OCI-LY7 (cell line): ENCODE measurements around the gene LCN12. TPM values are rescaled to one million over a fixed set of nuclear protein-coding genes. Genes with fewer than 3 reads are reported as not detected.
A peak's percentile ranks its signal among the peaks of the same experiment; 100 is the strongest.

ENCODE experiments used
- BruUV-seq: library from RNA; stranded (reverse); fragments of 400-500 nt; replicated peaks from 2 replicates; lab custom pipeline; 2021; lab: Mats Ljungman, UMichigan
- CTCF ChIA-PET: fragments of 300-600 bp; sonication (Branson Sonifier 250); formaldehyde crosslinking; loops from one replicate; lab custom pipeline; 2022; ENCODE audit warnings: antibody characterized with exemption; ENCODE audit not compliant: unreplicated experiment; lab: Charles Lee
- POLR2A ChIA-PET: fragments of 300-600 bp; sonication (Branson Sonifier 250); formaldehyde crosslinking; loops from one replicate; lab custom pipeline; 2022; ENCODE audit warnings: antibody characterized with exemption; lab: Charles Lee
- DNase-seq: peaks from one replicate; pipeline ENCODE4 v3.0.0-alpha.2; 2015; ENCODE audit warnings: low spot score
- H2AFZ ChIP-seq: fragments of 200-600 bp; sonication (generic), shearing (Covaris generic); 2 replicates; pipeline ENCODE4 v1.6.1; 2014; ENCODE audit warnings: mild to moderate bottlenecking, antibody characterized with exemption, low read length, moderate library complexity
- H3K27ac ChIP-seq: fragments of 200-600 bp; sonication (generic); 2 replicates; pipeline ENCODE4 v1.5.1; 2014; ENCODE audit warnings: mixed run types, low read depth, mild to moderate bottlenecking, moderate library complexity, low read length, inconsistent platforms; ENCODE audit not compliant: poor library complexity, severe bottlenecking
- H3K36me3 ChIP-seq: fragments of 200-600 bp; sonication (generic); 2 replicates; pipeline ENCODE4 v1.6.1; 2014; ENCODE audit warnings: mild to moderate bottlenecking, antibody characterized with exemption, low read length, moderate library complexity, mixed read lengths; ENCODE audit not compliant: insufficient read depth
- H3K4me1 ChIP-seq: fragments of 200-600 bp; sonication (generic); 2 replicates; pipeline ENCODE4 v1.5.1; 2014; ENCODE audit warnings: mild to moderate bottlenecking, low read length; ENCODE audit not compliant: insufficient read depth, poor library complexity, severe bottlenecking
- H3K4me2 ChIP-seq: fragments of 200-600 bp; sonication (generic); 2 replicates; pipeline ENCODE4 v1.6.1; 2014; ENCODE audit warnings: mild to moderate bottlenecking, low read length
- H3K4me3 ChIP-seq: fragments of 200-600 bp; sonication (generic); 2 replicates; pipeline ENCODE4 v1.5.1; 2014; ENCODE audit warnings: mild to moderate bottlenecking, low read depth, low read length; ENCODE audit not compliant: poor library complexity, severe bottlenecking
- H3K79me2 ChIP-seq: fragments of 200-600 bp; sonication (generic); 2 replicates; pipeline ENCODE4 v1.6.1; 2016; ENCODE audit warnings: low read depth, mild to moderate bottlenecking, low read length, moderate library complexity, mixed read lengths; ENCODE audit not compliant: insufficient read depth
- H3K9me2 ChIP-seq: fragments of 200-600 bp; sonication (generic); 2 replicates; pipeline ENCODE4 v1.6.1; 2016; ENCODE audit warnings: mild to moderate bottlenecking, low read length, mixed read lengths; ENCODE audit not compliant: insufficient read depth
- H3K9me3 ChIP-seq: fragments of 200-600 bp; sonication (generic); 2 replicates; pipeline ENCODE4 v1.6.1; 2014; ENCODE audit warnings: mild to moderate bottlenecking, mixed run types, low read length, mixed read lengths
- H4K20me1 ChIP-seq: fragments of 200-600 bp; sonication (generic); 2 replicates; pipeline ENCODE4 v1.6.1; 2014; ENCODE audit warnings: mild to moderate bottlenecking, antibody characterized with exemption, low read length, moderate library complexity, mixed read lengths; ENCODE audit not compliant: insufficient read depth
- CTCF ChIP-seq: fragments of 200-600 bp; sonication (generic); conservative IDR thresholded peaks from 2 replicates; pipeline ENCODE4 v1.5.1; 2014; ENCODE audit warnings: mild to moderate bottlenecking, antibody characterized with exemption, low read length, moderate library complexity, mixed read lengths
- EZH2phosphoT487 ChIP-seq: fragments of 200-600 bp; sonication (generic); IDR thresholded peaks from 2 replicates; pipeline ENCODE4 v1.6.1; 2018; ENCODE audit warnings: low read depth, borderline replicate concordance, mild to moderate bottlenecking, mixed run types, antibody characterized with exemption, low read length, moderate library complexity, mixed read lengths
- intact Hi-C: fragments of 100-400 bp; cut with micrococcal nuclease; formaldehyde crosslinking; loops from one replicate; pipeline ENCODE4 v1.10.0; 2022; ENCODE audit not compliant: unreplicated experiment
- total RNA-seq, 2 experiments: library from RNA; depleted of rRNA in 1 of 2; stranded (reverse); fragments of >200 nt in 1 of 2; shearing (Covaris generic) in 1 of 2; gene quantifications; 2 replicates each; pipeline ENCODE4 v1.2.3, GENCODE V29; 2014 to 2022

Gene LCN12
- total RNA-seq, 2 experiments from 2014 or later = 0.95 to 3.7 TPM

- TF ChIP-seq EZH2phosphoT487 = no peak
- TF ChIP-seq CTCF = 0 out of 2 replicates have a peak, but pooled peaks have one; percentile 29
- intact Hi-C loops = no loop called here
- Histone ChIP-seq H3K9me3 (no peaks in the 10 kb centered on the region), H3K4me3 (no peak overlapping the region), H3K4me2 (no peak overlapping the region), H3K27ac (no peak overlapping the region), H3K9me2 (no peaks in the 10 kb centered on the region), H2AFZ (no peak overlapping the region), H3K4me1 (peaks cover 56% of the 10 kb centered on the region), H4K20me1 (no peaks in the 10 kb centered on the region), H3K79me2 (no peaks in the 10 kb centered on the region; the same call in 1 of the 2 replicates), H3K36me3 (0 out of 2 replicates have a peak, but pooled peaks cover 3% of the 10 kb centered on the region)
- DNase-seq = no peak
- no TSS peak for BruUV-seq
- CTCF ChIA-PET = no interaction called here
- POLR2A ChIA-PET = no interaction called here
Observed at GRCh38 chr9:136997830-136998234, 45.8 kb downstream of the LCN12 start.

GRCh38 chr9:137000177-137000930 is 48.3 kb downstream of the LCN12 start:
- intact Hi-C loops = no loop called here
- Histone ChIP-seq H3K36me3 (no peaks in the 10 kb centered on the region), H3K79me2 (no peaks in the 10 kb centered on the region), H3K4me2 (peak overlapping the region; percentile 58), H3K9me2 (no peaks in the 10 kb centered on the region), H3K4me1 (peaks cover 43% of the 10 kb centered on the region), H3K27ac (no peak overlapping the region), H3K9me3 (no peaks in the 10 kb centered on the region), H2AFZ (peak overlapping the region; percentile 62), H4K20me1 (no peaks in the 10 kb centered on the region), H3K4me3 (peak overlapping the region; percentile 1)
- TF ChIP-seq CTCF = no peak
- TF ChIP-seq EZH2phosphoT487 = no peak
- no TSS peak for BruUV-seq
- DNase-seq = peak; percentile 49
- ChIA-PET CTCF (interaction anchor here (0.6 to 1.2 kb wide), 2 partner anchors 22 to 29 kb away, joined by 3 to 5 read pairs; no protein-coding TSS in a partner anchor), POLR2A (interaction anchor here (0.6 to 1.5 kb wide), 3 partner anchors 8 to 171 kb away, joined by 3 to 4 read pairs (median 4); partner anchors contain the start of gene PAXX)
